NT2/D1 (cell line): ENCODE results near the gene BCAS3.

ENCODE experiments used
- DNase-seq: peaks from one replicate; pipeline ENCODE4 v3.0.0-alpha.2; 2011; ENCODE audit warnings: low read depth, low spot score
- H3K27me3 ChIP-seq: 2 replicates; pipeline ENCODE4 v1.6.0; 2011; ENCODE audit warnings: mild to moderate bottlenecking; ENCODE audit not compliant: insufficient read length, insufficient read depth
- H3K36me3 ChIP-seq: 2 replicates; pipeline ENCODE4 v1.6.1; 2011; ENCODE audit warnings: mild to moderate bottlenecking, low read length, mixed read lengths; ENCODE audit not compliant: insufficient read depth, insufficient read length
- H3K4me1 ChIP-seq: 2 replicates; pipeline ENCODE4 v1.5.1; 2011; ENCODE audit not compliant: insufficient read depth, insufficient read length
- H3K4me3 ChIP-seq: 2 replicates; pipeline ENCODE4 v1.5.1; 2011; ENCODE audit warnings: low read depth; ENCODE audit not compliant: insufficient read length
- H3K9ac ChIP-seq: 2 replicates; pipeline ENCODE4 v1.6.0; 2011; ENCODE audit warnings: low read depth; ENCODE audit not compliant: insufficient read length
- H3K9me3 ChIP-seq: 2 replicates; pipeline ENCODE4 v1.5.1; 2011; ENCODE audit warnings: mild to moderate bottlenecking, low read length; ENCODE audit not compliant: insufficient read depth
- SUZ12 ChIP-seq: IDR thresholded peaks from 2 replicates; pipeline ENCODE4 v1.6.1; 2011; ENCODE audit not compliant: insufficient read length, insufficient read depth; ENCODE audit errors: extremely low read depth
- YY1 ChIP-seq: IDR thresholded peaks from 2 replicates; pipeline ENCODE4 v1.6.1; 2011; ENCODE audit not compliant: insufficient read length, insufficient read depth
- ZNF274 ChIP-seq: IDR thresholded peaks from 2 replicates; pipeline ENCODE4 v1.6.1; 2011; ENCODE audit warnings: mild to moderate bottlenecking, low read depth, low read length

The BCAS3 gene

DNA sequence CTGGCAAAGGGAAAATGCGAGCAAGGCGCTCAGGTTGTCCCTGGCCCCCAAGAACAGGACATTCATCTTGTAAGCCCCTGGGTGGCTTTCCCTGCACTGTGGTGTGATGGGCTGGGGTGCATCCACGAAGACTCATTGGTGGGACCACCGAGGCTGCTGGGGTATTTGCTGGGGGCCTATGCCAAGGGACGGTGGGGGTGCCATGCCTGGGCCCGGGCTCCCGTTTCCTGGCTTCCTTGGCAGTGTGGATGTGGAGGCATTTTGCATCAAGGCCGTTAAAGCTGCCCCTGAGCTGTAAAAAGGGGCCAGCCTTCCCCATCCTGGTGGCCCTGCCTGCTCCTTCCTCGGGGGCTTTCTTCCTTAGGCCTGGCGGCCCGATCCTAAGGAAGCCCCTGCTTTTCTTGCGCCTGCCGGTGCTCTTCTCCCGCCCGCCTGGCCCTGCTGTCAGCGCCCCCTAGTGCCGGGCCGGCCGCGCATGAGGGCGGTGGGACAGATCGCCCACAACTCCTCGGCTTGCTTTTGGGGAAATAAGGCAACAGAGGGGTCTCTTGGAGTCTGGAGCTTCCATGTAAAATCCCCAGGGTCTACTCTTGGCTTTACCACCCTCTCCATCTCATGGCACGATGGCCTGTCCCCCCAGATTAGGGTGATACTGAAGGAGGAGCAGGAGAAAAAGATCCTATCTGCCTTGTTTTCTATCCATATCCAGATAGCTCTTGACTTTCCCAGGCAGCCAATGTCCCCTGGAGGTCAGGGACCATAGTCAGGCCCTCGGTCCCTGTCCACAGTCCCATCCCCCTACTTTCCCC, 712.2 kb downstream of the BCAS3 start:
- no peak overlapping the region for H3K4me3 ChIP-seq
- H3K27me3 ChIP-seq, result peaks cover 26% of the 10 kb centered on the region
- DNase-seq, result no peak
- no peaks in the 10 kb centered on the region for H3K9me3 ChIP-seq
- H3K4me1 ChIP-seq, result peaks cover 8% of the 10 kb centered on the region
- TF ChIP-seq YY1 (no peak), SUZ12 (no peak), ZNF274 (no peak)
- no peaks in the 10 kb centered on the region for H3K36me3 ChIP-seq
- peak overlapping the region; percentile 53 for H3K9ac ChIP-seq

DNA sequence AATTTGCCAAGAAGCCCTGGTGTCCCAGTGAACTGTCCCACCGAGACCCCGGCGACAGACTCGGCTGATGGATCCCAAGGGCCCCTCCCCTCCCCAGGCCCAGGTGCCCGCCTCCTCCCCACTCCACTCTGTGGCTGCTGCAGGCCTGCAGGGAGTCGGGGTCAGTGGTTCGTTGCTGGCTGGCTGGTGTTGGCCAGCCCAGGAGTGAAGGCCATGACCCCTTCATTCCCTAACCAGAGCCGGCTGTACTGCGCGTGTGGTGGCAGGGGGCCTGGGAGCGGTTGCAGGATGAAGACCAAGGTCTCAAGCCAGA, 712.8 kb downstream of the BCAS3 start:
- DNase-seq, result no peak
- peaks cover 7% of the 10 kb centered on the region for H3K4me1 ChIP-seq
- H3K36me3 ChIP-seq, result no peaks in the 10 kb centered on the region
- TF ChIP-seq SUZ12 (no peak), ZNF274 (no peak), YY1 (no peak)
- no peak overlapping the region for H3K9ac ChIP-seq
- H3K9me3 ChIP-seq, result no peaks in the 10 kb centered on the region
- peaks cover 32% of the 10 kb centered on the region for H3K27me3 ChIP-seq
- no peak overlapping the region for H3K4me3 ChIP-seq

DNA sequence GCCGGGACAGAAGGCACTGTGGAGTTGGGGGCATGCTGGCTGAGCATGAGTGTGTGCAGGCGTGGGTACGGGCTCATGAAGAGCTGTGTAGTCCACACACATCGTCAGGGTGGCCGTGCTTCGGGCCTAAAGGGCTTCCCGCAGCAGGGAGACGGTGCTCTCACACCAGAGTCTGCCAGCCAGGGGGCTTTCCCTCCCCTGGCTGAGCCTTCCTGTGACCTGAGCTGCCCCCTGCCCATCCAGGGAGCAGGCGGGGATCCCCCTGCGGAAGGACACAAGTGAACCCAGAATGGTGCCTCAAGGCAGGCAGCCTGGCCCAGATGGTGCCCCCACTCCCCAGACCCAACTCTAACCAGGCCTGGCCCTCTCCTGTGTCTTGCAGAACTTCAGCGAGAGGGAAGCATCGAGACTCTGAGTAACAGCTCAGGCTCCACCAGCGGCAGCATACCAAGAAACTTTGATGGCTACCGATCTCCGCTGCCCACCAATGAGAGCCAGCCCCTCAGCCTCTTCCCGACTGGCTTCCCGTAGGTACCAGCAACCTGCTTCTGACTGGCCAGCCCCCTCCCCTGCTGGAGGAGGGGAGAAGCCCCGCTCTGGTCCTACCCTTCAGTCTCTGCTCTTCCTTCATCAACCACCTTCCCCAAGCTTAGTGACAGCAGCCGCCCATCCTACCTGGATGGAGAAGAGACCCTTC, 714.1 kb downstream of the BCAS3 start:
- Histone ChIP-seq H3K36me3 (no peaks in the 10 kb centered on the region), H3K27me3 (peaks cover 45% of the 10 kb centered on the region), H3K9ac (no peak overlapping the region), H3K9me3 (no peaks in the 10 kb centered on the region), H3K4me1 (peaks cover 11% of the 10 kb centered on the region), H3K4me3 (no peak overlapping the region)
- TF ChIP-seq YY1 (no peak), ZNF274 (no peak), SUZ12 (no peak)
- DNase-seq, result no peak

DNA sequence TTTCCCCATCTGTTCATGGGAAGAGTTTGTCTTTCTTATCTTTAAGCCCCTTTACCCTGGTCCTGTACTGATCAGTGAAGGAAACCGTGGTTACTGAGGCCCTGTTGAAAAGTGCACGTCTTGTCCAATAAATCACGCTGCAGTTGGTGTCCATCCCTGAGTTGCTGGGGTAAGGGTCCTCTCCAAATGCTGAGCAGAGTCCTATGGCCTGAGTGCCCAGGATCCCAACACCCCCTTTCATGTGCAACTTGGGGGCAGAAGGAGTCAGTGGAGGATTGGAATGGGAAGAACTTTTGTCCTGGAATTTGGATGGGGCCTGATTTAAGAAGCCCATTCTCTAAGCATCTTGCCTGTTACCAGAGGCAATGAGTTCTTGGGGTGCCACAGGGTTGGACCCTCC, 715.0 kb downstream of the BCAS3 start:
- Histone ChIP-seq H3K36me3 (no peaks in the 10 kb centered on the region), H3K4me1 (peaks cover 13% of the 10 kb centered on the region), H3K4me3 (no peak overlapping the region), H3K9me3 (no peaks in the 10 kb centered on the region), H3K27me3 (peaks cover 53% of the 10 kb centered on the region), H3K9ac (no peak overlapping the region)
- no peak for DNase-seq
- TF ChIP-seq ZNF274 (no peak), YY1 (no peak), SUZ12 (no peak)

DNA sequence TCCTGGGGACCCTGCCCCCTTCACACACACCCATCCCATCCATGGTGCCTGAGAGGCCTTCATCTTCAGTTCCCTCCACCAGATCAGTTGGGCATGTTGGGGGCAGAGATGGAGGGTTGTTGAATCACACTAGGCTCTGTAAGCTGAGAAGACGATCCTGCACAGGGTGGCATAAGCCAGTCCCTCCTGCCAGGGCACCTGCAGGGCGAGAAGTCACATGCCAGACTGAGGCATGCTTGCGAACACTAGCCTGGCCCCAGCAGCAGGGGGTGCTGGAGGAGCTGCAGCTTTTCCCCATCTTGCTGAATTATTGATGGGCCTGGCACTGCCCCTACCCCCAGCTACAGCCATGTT, 715.9 kb downstream of the BCAS3 start:
- Histone ChIP-seq H3K9ac (no peak overlapping the region), H3K36me3 (no peaks in the 10 kb centered on the region), H3K27me3 (peaks cover 61% of the 10 kb centered on the region), H3K9me3 (no peaks in the 10 kb centered on the region), H3K4me3 (no peak overlapping the region), H3K4me1 (peaks cover 21% of the 10 kb centered on the region)
- TF ChIP-seq ZNF274 (no peak), SUZ12 (no peak)
- no peak for DNase-seq

DNA sequence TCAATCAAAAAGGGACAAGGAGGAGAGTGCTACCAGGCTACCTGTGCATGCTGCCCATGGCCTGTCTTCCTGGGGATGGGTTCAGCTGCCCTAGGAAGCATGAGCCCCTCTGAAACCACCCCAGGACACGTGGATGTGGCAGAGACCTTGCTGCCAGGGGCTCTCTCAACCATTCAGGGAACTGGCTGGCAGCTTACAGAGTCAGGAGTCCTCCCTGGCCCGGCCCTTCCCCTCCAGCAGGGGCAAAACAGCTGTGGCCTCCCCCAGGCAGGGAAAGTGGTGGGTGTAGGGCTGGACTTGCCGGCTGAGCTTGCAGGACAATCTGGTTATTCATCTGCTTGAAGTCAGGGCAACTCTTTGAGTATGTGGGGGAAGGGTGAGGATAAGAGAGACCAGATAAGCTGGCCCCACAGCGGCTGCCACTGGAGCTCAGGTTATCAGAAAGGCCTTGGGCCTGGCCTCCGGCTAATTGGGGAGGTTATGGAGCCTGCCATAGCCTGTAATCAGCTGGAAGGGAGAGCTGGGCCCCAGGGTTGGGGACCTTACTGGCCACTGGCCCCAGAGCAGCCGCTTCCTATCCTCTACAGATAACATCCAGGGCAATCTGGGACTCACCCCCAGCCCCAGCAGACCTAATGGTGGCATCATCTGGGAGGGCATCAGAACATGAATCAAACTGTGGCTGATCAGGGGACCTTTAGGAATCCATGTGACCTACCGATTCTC, 716.4 kb downstream of the BCAS3 start:
- DNase-seq, result no peak
- no peak overlapping the region for H3K4me3 ChIP-seq
- no peak for TF ChIP-seq SUZ12
- TF ChIP-seq YY1, result no peak
- TF ChIP-seq ZNF274, result no peak
- no peaks in the 10 kb centered on the region for H3K9me3 ChIP-seq
- H3K36me3 ChIP-seq, result no peaks in the 10 kb centered on the region
- H3K27me3 ChIP-seq, result peaks cover 66% of the 10 kb centered on the region
- peaks cover 21% of the 10 kb centered on the region for H3K4me1 ChIP-seq
- H3K9ac ChIP-seq, result no peak overlapping the region

DNA sequence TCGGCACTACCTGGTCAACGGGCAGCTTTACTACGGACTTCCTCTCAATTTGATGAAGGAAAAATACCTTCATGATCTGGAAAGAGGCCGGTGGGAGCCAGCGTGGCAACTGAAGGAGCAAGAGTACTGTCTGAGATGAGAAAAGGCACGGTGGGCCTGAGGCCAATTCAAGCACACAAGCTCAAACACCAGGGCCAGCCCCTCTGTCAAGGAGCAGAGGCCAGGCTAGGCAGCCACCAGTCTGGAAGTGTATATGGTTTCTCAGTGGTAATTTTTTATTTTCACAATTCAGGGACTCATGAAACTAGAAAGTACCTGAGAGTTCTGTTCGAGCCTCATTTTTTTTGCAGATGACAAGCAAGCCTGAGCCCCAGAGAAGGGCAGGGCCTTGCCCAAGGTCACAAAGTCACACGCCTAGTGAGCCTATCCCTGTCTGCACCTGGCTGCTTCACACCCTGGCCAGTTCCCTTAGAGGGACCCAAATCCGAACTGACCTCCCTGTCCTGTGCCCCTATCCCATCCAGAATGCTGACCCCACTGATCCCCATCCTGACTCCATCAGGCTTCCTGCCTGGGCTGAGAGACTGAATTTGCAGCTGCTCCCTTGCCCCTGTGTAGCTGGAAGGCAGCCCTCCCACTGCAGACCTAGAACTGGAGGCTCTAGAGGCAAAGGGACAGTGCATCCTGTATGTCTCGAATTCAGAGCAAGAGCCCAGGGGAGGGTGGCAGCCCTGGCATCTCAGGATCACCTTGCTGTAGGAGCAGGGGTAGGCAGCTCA, 717.2 kb downstream of the BCAS3 start:
- H3K9ac ChIP-seq, result no peak overlapping the region
- no peak for DNase-seq
- H3K36me3 ChIP-seq, result no peaks in the 10 kb centered on the region
- TF ChIP-seq YY1 (no peak), SUZ12 (no peak), ZNF274 (no peak)
- peaks cover 68% of the 10 kb centered on the region for H3K27me3 ChIP-seq
- no peak overlapping the region for H3K4me3 ChIP-seq
- peaks cover 23% of the 10 kb centered on the region for H3K4me1 ChIP-seq
- no peaks in the 10 kb centered on the region for H3K9me3 ChIP-seq
